ENCODE results near the gene LARP7.
"Not testable (repeated sequence)": the region's sequence is repeated elsewhere in the genome, so short reads cannot be mapped to it uniquely, and the experiment has no call there.

Gene LARP7

DNA sequence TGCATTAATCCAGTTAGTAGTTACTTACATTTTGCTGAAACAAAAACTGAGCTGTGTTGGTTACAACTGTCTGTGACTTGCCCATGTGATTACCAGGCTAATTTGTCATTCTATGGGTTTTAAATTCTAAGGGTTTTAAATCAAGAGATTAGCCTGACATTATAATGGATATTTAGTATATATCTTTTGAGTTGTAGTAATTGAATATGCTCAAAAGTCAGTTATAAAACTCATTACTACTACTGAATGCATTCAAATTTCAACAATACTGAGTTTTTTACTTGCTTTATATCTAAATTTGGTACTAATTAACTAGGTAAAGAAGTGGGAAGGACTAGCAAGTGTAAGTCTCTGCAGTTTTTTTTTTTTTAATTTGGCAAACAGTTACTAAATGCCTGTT lies 14.7 kb downstream of the LARP7 start:
- TF ChIP-seq CTCF (IDR thresholded peaks at IDR 0.05; ENCODE audit: insufficient read depth, missing control alignments) = no peak
- DNase-seq (ENCODE audit: insufficient read length, low spot score) = no peak
- no peak for FAIRE-seq

- no peak for DNase-seq (ENCODE audit: insufficient read length, low spot score)
- FAIRE-seq = no peak
- no peak for TF ChIP-seq CTCF (IDR thresholded peaks at IDR 0.05; ENCODE audit: insufficient read depth, missing control alignments)
These were observed 15.3 kb downstream of the LARP7 start for GRCh38 chr4:112652216-112652615.

DNA sequence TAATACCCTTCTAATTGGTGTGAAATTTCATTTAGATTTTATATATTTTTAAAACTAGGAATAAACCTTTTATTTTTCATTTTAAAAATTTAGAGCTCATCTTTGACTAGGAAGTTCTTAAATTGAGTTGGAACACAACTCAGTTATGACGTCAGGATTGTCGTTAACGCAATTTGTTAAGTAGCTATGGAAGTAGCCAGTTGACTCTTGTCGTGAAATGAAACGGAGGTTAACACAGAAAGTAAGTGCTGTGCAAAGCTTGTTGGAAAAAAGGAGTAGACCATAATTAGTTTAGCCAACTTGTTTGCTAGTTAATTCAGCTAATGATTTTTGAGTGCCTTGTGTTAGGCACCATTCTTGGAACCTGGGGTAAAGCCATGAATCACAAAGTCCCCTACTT lies 18.3 kb downstream of the LARP7 start:
- no peak for DNase-seq (ENCODE audit: insufficient read length, low spot score)
- FAIRE-seq = no peak
- no peak for TF ChIP-seq CTCF (IDR thresholded peaks at IDR 0.05; ENCODE audit: insufficient read depth, missing control alignments)

- not testable (repeated sequence) for FAIRE-seq
These were observed 19.2 kb downstream of the LARP7 start for GRCh38 chr4:112656115-112656514.

DNA sequence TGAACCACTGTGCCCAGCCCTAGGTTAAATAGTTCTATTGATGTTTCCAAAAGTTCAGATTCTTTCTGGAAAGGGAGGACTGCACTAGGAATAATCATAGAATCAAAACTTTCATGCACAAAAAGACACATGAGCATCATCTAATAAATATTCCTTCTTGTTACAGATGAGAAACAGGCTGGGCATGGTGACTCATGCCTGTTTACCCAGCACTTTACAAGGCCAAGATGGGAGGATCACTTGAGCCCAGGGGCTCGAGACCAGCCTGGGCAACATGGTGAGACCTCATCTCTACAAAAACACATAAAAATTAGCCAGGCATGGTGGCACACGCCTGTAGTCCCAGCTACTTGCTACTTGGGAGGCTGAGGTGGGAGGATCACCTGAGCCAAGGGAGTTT lies 27.7 kb downstream of the LARP7 start:
- FAIRE-seq (no peak), DNase-seq (ENCODE audit: insufficient read length, low spot score) (no peak)
- TF ChIP-seq CTCF (IDR thresholded peaks at IDR 0.05; ENCODE audit: insufficient read depth, missing control alignments) = no peak

More at GRCh38 chr4:112656115-112656514, 19.2 kb downstream of the LARP7 start:
- DNase-seq (ENCODE audit: insufficient read length, low spot score) = not testable (repeated sequence)

DNA sequence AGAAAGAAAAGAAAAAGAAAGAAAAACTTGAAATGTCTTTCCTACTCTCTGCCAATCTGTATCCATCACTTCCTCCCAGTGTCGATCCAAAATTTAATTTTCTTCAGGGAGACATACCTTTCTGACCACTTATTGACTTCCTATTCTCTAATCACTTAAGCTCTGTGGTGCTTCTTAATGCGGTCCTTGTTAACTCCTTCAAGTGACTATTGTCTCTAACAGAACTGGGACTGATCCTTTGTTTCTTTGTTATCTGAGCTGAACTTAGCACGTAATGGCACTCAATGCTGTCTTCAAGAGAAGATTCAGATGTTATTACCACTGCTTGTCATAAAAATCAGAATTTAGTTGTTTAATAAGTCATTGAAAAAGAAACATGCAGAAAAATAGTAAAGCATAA lies 31.2 kb downstream of the LARP7 start:
- TF ChIP-seq CTCF (IDR thresholded peaks at IDR 0.05; ENCODE audit: insufficient read depth, missing control alignments) = no peak
- DNase-seq (ENCODE audit: insufficient read length, low spot score) (no peak), FAIRE-seq (no peak)

DNA sequence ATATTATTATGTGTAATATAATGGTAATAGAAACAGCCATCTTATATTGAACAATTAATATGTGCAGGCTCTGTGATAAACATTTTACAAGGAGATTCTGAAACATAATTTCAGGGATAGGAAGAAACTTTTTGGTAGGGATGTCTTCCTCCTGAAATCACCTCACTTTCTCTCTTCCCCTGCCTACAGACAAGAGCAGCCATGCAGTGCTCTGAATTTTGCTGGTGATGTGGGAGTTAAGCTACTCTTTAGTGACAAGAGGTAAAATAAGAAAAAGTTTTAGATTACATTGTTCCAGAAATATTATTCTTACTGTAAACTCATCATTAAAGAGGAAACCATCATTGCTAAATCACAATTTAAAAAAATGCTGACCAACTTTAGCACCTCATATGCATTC lies 36.1 kb downstream of the LARP7 start:
- FAIRE-seq = no peak
- TF ChIP-seq CTCF (IDR thresholded peaks at IDR 0.05; ENCODE audit: insufficient read depth, missing control alignments) = no peak

GRCh38 chr4:112673686-112674085 lies 36.7 kb downstream of the LARP7 start:
- TF ChIP-seq CTCF (IDR thresholded peaks at IDR 0.05; ENCODE audit: insufficient read depth, missing control alignments) = no peak
- no peak for FAIRE-seq

More for the DNA sequence above, 36.1 kb downstream of the LARP7 start:
- DNase-seq (ENCODE audit: insufficient read length, low spot score) = no peak

More at GRCh38 chr4:112673686-112674085, 36.7 kb downstream of the LARP7 start:
- DNase-seq (ENCODE audit: insufficient read length, low spot score) = no peak
